Measurements from ENCODE around the gene STK32A. TPM values are rescaled to one million over a fixed set of nuclear protein-coding genes. Genes with fewer than 3 reads are reported as not detected.

Gene STK32A
- total and polyA plus RNA-seq, 9 of the 15 experiments (the other 6 are each of a cell fraction or from before 2014, with no cell fraction given) = not detected

DNA sequence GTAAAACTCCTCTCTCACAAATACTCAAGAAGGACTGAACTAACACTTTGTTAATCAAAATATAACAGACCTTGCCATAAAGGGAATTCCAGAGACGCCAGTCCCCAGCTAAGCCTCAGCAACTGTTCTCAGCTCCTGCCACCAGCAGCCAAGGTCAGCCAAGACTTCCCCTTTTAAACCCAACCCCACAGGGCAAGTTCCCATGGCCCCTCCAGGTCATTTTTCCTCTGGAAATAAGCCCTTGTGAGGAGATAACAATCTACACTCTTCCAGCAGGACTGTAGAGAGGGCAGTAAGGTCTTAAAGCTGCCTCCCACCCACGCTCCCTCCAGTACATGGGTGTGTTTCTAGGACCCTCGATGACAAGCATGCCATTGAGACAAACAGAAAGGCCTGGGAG, 196.8 kb downstream of the STK32A start:
- in situ Hi-C loops (cut with MboI) = no loop called here
- POLR2A ChIA-PET = no interaction called here

More for the DNA sequence above, 196.8 kb downstream of the STK32A start:
- Histone ChIP-seq H2AFZ (ENCODE audit: low read depth, low read length) (no peak overlapping the region), H3K36me3 (ENCODE audit: control insufficient read depth, insufficient read depth, low read length) (no peaks in the 10 kb centered on the region), H3K79me2 (ENCODE audit: control insufficient read depth, insufficient read depth, low read length) (no peaks in the 10 kb centered on the region), H3K9ac (ENCODE audit: insufficient read depth in 1 of 2, low read depth in 2 of 2, low read length in 2 of 2) (no peak overlapping the region), H4K20me1 (replicated peaks; ENCODE audit: control insufficient read depth, insufficient read depth, low read length) (no peaks in the 10 kb centered on the region), H3K9me3 (replicated peaks; ENCODE audit: control insufficient read depth, insufficient read depth, low read depth, low read length) (no peaks in the 10 kb centered on the region), H3K27me3 (ENCODE audit: control insufficient read depth in 2 of 2, insufficient read depth in 2 of 2, low read length in 2 of 2) (no peaks in the 10 kb centered on the region), H3K4me1 (replicated peaks in 1 of 2; ENCODE audit: control insufficient read depth in 2 of 2, insufficient read depth in 2 of 2, low read length in 2 of 2) (no peaks in the 10 kb centered on the region), H3K4me2 (ENCODE audit: insufficient read depth, low read length) (no peak overlapping the region), H3K4me3 (no peak overlapping the region), H3K27ac (ENCODE audit: extremely low read depth, low read depth, low read length) (no peak overlapping the region), H3K9me1 (ENCODE audit: control insufficient read depth, insufficient read depth, low read length) (no peaks in the 10 kb centered on the region)
- ATAC-seq = no peak
- CTCF ChIA-PET (ENCODE audit: low intra/inter-chr PET ratio) = no interaction called here
- intact Hi-C loops (cut with micrococcal nuclease) = no loop called here
- no peak for DNase-seq (ENCODE audit: extremely low read depth in 1 of 4, low spot score in 3 of 4)
- TF ChIP-seq NUFIP1 (IDR thresholded peaks at IDR 0.05; ENCODE audit: partially characterized antibody) = no peak
- TF ChIP-seq FOXJ2 (tag; IDR thresholded peaks at IDR 0.05) = no peak
- no peak for TF ChIP-seq PHF20 (IDR thresholded peaks at IDR 0.05; ENCODE audit: partially characterized antibody)
- no peak for TF ChIP-seq GTF2A2 (tag; IDR thresholded peaks at IDR 0.05)
- TF ChIP-seq ZNF584 (CRISPR knock-in tag; IDR thresholded peaks at IDR 0.05; ENCODE audit: low read depth) = no peak
- no peak for TF ChIP-seq NR4A1 (CRISPR knock-in tag; IDR thresholded peaks at IDR 0.05)
- no peak for TF ChIP-seq NR4A1 (tag; IDR thresholded peaks at IDR 0.05)
- TF ChIP-seq, protein P1, sequence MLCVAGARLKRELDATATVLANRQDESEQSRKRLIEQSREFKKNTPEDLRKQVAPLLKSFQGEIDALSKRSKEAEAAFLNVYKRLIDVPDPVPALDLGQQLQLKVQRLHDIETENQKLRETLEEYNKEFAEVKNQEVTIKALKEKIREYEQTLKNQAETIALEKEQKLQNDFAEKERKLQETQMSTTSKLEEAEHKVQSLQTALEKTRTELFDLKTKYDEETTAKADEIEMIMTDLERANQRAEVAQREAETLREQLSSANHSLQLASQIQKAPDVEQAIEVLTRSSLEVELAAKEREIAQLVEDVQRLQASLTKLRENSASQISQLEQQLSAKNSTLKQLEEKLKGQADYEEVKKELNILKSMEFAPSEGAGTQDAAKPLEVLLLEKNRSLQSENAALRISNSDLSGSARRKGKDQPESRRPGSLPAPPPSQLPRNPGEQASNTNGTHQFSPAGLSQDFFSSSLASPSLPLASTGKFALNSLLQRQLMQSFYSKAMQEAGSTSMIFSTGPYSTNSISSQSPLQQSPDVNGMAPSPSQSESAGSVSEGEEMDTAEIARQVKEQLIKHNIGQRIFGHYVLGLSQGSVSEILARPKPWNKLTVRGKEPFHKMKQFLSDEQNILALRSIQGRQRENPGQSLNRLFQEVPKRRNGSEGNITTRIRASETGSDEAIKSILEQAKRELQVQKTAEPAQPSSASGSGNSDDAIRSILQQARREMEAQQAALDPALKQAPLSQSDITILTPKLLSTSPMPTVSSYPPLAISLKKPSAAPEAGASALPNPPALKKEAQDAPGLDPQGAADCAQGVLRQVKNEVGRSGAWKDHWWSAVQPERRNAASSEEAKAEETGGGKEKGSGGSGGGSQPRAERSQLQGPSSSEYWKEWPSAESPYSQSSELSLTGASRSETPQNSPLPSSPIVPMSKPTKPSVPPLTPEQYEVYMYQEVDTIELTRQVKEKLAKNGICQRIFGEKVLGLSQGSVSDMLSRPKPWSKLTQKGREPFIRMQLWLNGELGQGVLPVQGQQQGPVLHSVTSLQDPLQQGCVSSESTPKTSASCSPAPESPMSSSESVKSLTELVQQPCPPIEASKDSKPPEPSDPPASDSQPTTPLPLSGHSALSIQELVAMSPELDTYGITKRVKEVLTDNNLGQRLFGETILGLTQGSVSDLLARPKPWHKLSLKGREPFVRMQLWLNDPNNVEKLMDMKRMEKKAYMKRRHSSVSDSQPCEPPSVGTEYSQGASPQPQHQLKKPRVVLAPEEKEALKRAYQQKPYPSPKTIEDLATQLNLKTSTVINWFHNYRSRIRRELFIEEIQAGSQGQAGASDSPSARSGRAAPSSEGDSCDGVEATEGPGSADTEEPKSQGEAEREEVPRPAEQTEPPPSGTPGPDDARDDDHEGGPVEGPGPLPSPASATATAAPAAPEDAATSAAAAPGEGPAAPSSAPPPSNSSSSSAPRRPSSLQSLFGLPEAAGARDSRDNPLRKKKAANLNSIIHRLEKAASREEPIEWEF (CRISPR knock-in tag; IDR thresholded peaks at IDR 0.05) = no peak
- no peak for TF ChIP-seq NCOR1 (IDR thresholded peaks at IDR 0.05)
- TF ChIP-seq, protein P2, sequence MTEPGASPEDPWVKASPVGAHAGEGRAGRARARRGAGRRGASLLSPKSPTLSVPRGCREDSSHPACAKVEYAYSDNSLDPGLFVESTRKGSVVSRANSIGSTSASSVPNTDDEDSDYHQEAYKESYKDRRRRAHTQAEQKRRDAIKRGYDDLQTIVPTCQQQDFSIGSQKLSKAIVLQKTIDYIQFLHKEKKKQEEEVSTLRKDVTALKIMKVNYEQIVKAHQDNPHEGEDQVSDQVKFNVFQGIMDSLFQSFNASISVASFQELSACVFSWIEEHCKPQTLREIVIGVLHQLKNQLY (CRISPR knock-in tag; conservative IDR thresholded peaks at IDR 0.05) = no peak
- TF ChIP-seq MCM5 (IDR thresholded peaks at IDR 0.05; ENCODE audit: low read depth) = no peak
- no peak for TF ChIP-seq ZNF431 (CRISPR knock-in tag; IDR thresholded peaks at IDR 0.05)
- no peak for TF ChIP-seq ZNF445 (CRISPR knock-in tag; IDR thresholded peaks at IDR 0.05; ENCODE audit: low read depth)
- FAIRE-seq = no peak
- WGBS (ENCODE audit: insufficient coverage, low coverage, missing lambda C conversion rate) = 0% methylated on average over 3 of the region's 3 CpGs
- BruUV-seq (replicated peaks) = no TSS peak
